AG09309 (cell line): ENCODE results near the gene LRRC4C.

Source experiments
- DNase-seq: peaks from one replicate; pipeline ENCODE4 v3.0.0-alpha.2; 2010; ENCODE audit warnings: low read depth
- H3K4me3 ChIP-seq: 2 replicates; pipeline ENCODE4 v1.5.1; 2011; ENCODE audit warnings: mild to moderate bottlenecking, low read depth, low read length, moderate library complexity; ENCODE audit not compliant: control insufficient read depth
- CTCF ChIP-seq: IDR thresholded peaks from 2 replicates; pipeline ENCODE4 v1.5.1; 2011; ENCODE audit warnings: mild to moderate bottlenecking, low read depth, low read length, inconsistent platforms; ENCODE audit not compliant: insufficient read depth, control insufficient read depth; ENCODE audit errors: missing control alignments

The LRRC4C gene

GRCh38 chr11:41483956-41484355, 24.5 kb upstream of the LRRC4C start:
- TF ChIP-seq CTCF = no peak
- no peak for DNase-seq
- no peak overlapping the region for H3K4me3 ChIP-seq

GRCh38 chr11:41479179-41479578, 19.7 kb upstream of the LRRC4C start:
- no peak for TF ChIP-seq CTCF
- no peak overlapping the region for H3K4me3 ChIP-seq
- DNase-seq = no peak

GRCh38 chr11:41461057-41461681, 1.7 kb upstream of the LRRC4C start:
- peak; percentile 37 for TF ChIP-seq CTCF
- H3K4me3 ChIP-seq = no peak overlapping the region
- DNase-seq = no peak

GRCh38 chr11:41458641-41459040, 811 bp downstream of the LRRC4C start:
- no peak for DNase-seq
- no peak overlapping the region for H3K4me3 ChIP-seq
- no peak for TF ChIP-seq CTCF

GRCh38 chr11:41458154-41458553, 1.3 kb downstream of the LRRC4C start:
- no peak overlapping the region for H3K4me3 ChIP-seq

GRCh38 chr11:41457216-41458014, 2.0 kb downstream of the LRRC4C start:
- DNase-seq = no peak
- no peak overlapping the region for H3K4me3 ChIP-seq
- TF ChIP-seq CTCF = no peak

More at GRCh38 chr11:41458154-41458553, 1.3 kb downstream of the LRRC4C start:
- no peak for TF ChIP-seq CTCF
- no peak for DNase-seq
